Measurements from ENCODE around the gene WRAP73.

DNA sequence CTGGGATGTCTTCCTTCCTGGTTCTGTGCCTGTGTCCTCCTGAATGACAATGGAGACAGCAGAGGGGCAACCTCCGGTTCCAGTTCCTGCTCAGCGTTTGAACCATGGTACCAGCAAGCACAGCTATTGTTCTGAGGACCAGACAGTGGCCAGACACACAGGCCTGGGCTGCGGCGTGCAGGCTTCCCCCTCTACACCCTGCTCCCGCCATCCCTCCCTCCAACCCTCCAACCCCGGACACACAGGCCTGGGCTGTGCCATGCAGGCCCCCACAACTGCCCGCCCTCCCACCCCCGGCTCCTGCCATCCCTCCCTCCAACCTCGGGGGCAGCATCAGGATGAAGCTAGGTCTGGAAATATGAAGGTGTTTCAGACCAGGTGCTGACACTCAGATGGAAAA lies 33.0 kb downstream of the WRAP73 start:
- TF ChIP-seq CTCF (IDR thresholded peaks at IDR 0.05) (no peak), POLR2A (IDR thresholded peaks at IDR 0.05) (no peak), POLR2AphosphoS5 (IDR thresholded peaks at IDR 0.05) (no peak), EP300 (IDR thresholded peaks at IDR 0.05) (no peak)
